Activated naive CD4-positive, alpha-beta T cell (primary cell): ENCODE data around the gene DNAJC7.
A peak's percentile ranks its signal among the peaks of the same experiment; 100 is the strongest.
"Not testable (repeated sequence)": the region's sequence is repeated elsewhere in the genome, so short reads cannot be mapped to it uniquely, and the experiment has no call there.

Experiments used
- DNase-seq, 4 experiments: peaks; one replicate each; lab custom pipeline; 2025; lab: John Stamatoyannopoulos, UW

The DNAJC7 gene

DNA sequence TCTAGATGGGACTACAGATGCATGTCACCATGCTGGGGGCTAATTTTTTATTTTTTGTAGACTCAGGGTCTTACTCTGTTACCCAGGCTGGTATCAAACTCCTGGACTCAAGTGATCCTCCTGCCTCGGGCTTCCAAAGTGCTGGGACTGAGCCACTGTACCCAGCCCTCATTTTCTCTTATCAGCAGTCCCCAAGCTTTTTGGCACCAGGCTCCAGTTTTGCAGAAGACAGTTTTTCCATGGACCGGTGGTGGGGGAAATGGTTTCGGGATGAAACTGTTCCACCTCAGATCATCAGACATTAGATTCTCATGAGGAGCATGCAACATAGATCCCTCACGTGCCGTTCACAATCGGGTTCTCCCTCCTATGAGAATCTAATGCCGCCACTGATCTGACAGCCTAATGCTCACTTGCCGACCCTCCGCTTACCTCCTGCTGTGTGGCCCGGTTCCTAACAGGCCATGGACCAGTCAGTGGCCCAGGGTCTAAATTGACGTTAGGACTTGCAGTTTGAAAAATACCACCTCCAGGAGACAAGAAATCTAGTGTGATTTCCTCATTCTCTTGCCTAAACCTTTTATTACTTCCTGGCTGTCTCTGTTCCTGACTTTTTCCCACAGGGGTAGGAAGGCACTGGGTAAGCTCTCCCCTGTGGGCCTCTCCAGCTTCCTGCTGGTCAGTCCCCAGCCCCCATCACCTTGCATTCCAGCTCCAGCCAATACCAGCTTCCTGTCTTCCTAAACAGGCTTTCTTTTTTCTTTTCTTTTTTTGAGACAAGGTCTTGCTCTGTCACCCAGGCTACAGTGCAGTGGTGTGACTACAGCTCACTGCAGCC lies 60.0 kb downstream of the DNAJC7 start:
- no peak for DNase-seq

DNA sequence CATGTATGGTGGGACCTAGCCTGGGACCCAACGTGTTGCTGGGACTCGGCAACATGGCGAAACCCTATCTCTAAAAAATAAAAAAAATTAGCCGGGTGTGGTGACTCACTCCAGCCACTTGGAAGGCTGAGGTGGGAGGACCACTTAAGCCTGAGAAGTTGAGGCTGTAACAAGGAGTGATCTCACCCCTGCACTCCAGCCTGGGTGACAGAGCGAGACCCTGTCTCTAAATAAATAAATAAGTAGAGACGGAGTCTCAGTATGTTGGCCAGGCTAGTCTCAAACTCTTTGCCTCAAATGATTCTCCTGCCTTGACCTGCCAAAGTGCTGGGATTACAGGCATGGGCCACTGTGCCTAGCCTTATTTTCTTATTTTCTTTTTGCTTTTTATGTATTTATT lies 60.7 kb downstream of the DNAJC7 start:
- no peak for DNase-seq

DNA sequence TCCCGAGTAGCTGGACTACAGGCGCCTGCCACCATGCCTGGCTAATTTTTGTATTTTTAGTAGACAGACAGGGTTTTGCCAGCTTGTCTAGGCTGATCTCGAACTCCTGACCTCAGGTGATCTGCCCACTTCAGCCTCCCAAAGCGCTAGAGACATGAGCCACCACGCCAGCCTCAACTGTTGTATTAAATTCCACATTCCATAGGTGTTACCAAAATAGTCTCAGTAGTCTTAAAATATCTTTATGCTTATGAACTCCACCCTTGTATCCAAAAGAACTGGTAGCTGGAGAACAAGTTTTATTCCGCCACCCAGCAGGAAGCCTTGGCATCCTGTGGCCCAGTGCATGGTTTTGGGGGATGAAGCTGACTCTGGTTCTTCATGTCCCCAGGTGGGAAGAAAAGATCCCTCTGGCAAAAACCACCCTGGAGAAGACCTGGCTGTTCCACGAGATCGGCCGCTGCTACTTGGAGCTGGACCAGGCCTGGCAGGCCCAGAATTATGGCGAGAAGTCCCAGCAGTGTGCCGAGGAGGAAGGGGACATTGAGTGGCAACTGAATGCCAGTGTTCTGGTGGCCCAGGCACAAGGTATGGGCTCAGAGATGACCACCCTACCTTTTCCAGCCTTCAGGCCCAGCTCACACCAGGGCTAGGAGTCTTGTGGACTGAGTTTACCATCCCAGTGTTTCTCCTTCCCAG lies 68.3 kb downstream of the DNAJC7 start:
- no peak for DNase-seq

DNA sequence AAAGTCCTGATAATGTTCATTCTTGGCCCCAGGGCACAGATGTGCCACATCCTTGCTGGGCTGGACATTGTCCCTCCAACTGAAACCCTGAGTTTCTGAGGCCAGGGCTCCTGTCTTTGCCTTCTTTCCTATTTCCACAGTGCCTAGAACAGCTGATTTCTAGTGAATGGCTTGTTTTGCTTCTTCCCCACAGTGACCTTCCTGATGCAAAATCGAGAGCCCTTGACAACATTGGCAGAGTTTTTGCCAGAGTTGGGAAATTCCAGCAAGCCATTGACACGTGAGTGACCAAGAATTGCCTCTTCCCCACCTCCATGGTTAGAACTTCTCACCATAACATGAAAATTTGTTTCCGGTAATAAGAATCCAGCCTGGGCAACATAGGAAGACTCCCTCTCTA lies 72.3 kb downstream of the DNAJC7 start:
- no peak for DNase-seq

DNA sequence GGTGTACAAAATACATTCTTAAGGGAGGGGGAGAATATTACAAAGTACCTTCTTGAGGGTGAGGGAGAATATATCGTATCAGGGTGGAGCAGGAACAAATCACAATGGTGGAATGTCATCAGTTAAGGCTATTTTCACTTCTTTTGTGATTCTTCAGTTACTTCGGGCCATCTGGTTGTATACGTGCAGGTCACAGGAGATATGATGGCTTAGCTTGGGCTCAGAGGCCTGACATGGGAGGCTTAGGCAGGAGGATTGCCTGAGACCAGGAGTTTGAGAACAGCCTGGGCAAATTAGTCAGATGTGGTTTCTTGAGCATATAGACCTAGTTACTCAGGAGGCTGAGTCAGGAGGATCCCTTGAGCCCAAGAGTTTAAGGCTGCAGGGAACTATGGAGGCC lies 73.7 kb downstream of the DNAJC7 start:
- DNase-seq, result no peak

GRCh38 chr17:41942626-41943373 lies 74.4 kb downstream of the DNAJC7 start:
- DNase-seq, result no peak

DNA sequence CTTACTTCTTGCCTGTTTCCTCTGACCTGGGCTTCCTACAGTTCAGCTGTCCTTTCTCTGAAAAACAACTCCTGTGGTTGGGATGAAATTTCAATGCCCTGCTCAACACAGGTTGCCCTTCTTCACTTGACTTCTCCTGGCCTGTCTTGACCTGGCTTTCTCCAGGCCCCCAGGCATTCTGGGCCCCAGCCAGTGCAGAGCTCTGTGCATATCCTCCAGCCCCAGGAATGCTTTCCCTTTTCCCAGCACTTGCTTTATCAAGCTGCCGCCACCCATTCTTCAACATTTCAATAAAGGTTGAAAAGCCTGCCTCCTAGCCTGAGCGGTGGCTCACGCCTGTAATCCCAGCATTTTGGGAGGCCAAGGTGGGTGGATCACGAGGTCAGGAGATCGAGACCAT lies 76.1 kb downstream of the DNAJC7 start:
- no peak for DNase-seq

DNA sequence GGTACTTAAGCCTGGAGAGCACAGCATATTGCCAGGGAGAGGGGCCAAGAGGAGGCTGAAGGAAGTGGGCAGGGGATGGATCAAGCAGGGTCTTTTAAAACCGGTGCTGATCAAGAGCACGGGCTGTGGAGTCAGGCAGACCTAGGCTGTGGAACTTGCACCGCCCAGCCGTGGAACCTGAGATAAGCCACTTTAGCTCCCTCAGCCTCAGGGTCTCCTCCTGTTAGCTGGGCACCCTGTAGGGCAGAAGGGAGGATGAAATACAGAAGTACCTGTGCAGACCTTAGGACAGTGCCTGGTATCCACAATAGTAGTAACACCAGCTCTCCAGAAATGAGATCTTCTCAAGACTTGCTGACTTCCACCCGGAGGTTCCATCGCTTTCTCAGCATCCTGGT lies 77.5 kb downstream of the DNAJC7 start:
- DNase-seq, result no peak

DNA sequence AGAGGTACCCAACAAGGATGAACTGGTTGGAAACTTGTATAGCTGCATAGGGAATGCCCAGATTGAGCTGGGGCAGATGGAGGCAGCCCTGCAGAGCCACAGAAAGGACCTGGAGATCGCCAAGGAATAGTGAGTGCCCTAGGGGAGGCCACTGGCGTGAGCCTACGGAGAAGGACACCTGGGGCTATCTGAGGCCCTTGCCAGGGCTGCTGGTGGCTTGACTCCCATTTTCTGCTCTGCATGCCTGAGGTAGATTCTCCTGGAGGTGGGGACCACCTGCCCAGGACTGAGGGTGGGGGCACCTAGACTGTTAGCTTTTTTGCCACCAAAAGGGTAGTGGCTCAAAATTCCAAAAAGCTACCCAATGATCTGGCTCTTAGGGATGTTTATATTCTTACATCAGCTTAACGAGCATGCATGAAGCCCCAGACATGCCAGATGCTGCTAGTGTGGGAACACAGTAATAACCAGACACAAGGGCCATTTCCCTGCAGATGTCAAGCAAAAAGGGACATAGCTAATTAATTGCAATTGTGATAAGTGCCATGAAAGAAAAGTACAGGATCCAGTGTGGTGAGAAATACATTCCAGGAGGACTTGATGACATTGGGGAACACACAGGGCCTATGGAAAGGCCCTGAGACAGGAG lies 78.1 kb downstream of the DNAJC7 start:
- DNase-seq, result no peak

DNA sequence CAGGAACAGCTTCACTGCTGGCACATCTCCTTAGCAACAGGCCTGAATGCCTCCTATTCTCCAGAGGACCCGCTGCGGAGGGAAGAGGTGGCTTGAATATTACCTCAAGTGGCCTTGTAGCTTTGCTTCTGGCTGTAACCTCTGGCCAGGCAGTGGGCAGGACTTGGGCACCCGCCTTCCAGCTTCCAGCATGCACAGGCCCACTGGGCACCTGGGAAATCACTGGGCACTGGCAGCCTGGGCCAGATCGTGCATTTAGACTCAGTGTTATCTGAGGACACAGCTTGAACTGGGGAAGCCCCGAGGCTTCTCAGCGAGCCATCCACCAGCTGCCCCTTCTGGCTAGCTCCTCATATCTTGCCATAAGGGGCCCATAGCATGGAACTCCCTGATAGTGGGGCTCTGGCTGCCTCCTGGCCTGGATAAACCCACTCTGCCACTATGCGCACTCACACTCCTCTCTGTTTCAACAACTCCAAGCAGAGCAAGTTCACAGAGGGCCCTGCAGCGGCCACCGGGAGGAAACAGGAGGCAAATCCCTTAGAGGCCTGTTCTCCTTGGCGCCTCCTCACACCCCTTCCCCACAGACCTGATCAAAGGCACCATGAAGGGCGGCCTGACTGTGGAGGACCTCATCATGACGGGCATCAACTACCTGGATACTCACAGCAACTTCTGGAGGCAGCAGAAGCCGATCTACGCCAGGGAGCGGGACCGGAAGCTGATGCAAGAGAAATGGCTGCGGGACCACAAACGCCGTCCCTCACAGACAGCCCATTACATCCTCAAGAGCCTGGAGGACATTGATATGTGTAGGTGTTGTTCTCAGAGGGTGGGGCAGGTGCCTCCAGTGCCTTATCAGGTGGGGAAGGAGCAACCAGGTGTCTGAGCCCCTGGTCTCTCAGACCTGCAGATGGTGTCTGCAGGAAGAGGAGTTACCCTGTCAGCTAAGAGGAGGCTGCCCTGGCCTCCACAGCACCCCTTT lies 79.0 kb downstream of the DNAJC7 start:
- DNase-seq, result no peak

DNA sequence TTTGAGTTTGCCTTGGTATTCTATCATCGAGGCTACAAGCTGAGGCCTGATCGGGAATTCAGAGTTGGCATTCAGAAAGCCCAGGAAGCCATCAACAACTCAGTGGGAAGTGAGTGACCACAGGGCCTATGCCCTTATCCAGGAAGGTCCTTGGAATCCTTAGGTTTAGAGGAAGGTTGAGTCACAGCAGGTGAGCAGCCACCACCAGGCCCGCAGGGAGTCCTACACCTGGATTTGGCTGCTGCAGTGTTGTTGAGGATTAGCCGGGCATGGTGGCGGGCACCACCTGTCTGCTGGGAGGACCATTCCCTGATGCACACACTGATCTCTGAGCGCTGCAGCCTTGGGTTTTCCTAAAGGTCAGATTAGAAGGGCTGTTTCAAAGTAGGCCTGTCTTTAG lies 81.6 kb downstream of the DNAJC7 start:
- DNase-seq, result no peak

GRCh38 chr17:41932816-41933389 lies 84.3 kb downstream of the DNAJC7 start:
- DNase-seq, result no peak

DNA sequence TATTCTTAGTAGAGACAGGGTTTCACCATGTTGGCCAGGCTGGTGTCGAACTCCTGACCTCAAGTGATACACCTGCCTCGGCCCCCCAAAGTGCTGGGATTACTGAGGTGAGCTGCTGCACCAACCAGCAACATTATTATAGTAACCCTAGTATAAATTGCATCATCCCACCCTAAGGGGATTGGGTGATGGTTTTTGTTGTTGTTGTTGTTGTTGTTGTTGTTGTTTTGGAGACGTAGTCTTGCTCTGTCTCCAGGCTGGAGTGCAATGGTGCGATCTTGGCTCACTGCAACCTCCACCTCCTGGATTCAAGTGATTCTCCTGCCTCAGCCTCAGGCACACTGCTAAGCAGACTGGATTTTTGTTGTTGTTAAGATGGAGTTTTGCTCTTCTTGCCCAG lies 85.5 kb downstream of the DNAJC7 start:
- not testable (repeated sequence) for DNase-seq

DNA sequence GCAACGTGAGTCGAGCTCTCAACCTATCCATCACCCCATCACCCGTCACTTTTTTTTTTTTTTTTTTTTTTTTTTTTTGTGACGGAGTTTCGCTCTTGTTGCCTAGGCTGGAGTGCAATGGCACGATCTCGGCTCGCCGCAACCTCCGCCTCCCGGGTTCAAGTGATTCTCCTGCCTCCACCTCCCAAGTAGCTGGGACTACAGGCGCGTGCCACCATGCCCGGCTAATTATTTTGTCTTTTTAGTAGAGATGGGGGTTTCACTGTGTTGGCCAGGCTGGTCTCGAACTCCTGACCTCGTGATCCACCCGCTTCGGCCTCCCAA lies 86.4 kb downstream of the DNAJC7 start:
- not testable (repeated sequence) for DNase-seq

- peak; percentile 83 to 95 (median 90) for DNase-seq
These were observed 87.0 kb downstream of the DNAJC7 start, which contains the start of gene ODAD4 for GRCh38 chr17:41930009-41930832. Gene ODAD4, plus strand, starts transcription at chr17:41930617. Its CDS starts 107 bp downstream, at chr17:41930724.

GRCh38 chr17:41928693-41929251 lies 88.5 kb downstream of the DNAJC7 start:
- DNase-seq, result no peak
